H1 (cell line): Measurements from ENCODE around the gene GABBR1. TPM values are rescaled to one million over a fixed set of nuclear protein-coding genes. Genes with fewer than 3 reads are reported as not detected.
A peak's percentile ranks its signal among the peaks of the same experiment; 100 is the strongest.

ENCODE experiments used
- CTCF ChIA-PET: fragments of 300-600 bp; sonication (Branson Sonifier 250); formaldehyde crosslinking; loops from one replicate; lab custom pipeline; 2021; ENCODE audit not compliant: partially characterized antibody; lab: Charles Lee
- POLR2A ChIA-PET: fragments of 300-600 bp; sonication (Branson Sonifier 250); formaldehyde crosslinking; loops from one replicate; lab custom pipeline; 2021; ENCODE audit warnings: inconsistent platforms; ENCODE audit not compliant: partially characterized antibody; lab: Charles Lee
- DNase-seq, 2 experiments: peaks; one replicate each; pipeline versions ENCODE4 v3.0.0 to v3.0.0-alpha.2; 2010 to 2022; ENCODE audit warnings: low spot score in 2 of 2, low read depth in 1 of 2, mixed read lengths in 1 of 2
- FAIRE-seq: peaks from 2 replicates; lab custom pipeline; 2011; peaks lifted over from hg19 to GRCh38; lab: Jason Lieb, UNC
- H2AFZ ChIP-seq: 2 replicates; pipeline ENCODE4 v1.8.1; 2012; ENCODE audit warnings: low read length, inconsistent platforms
- H2AK5ac ChIP-seq: 2 replicates; pipeline ENCODE4 v1.6.1; 2013; ENCODE audit warnings: low read depth, low read length
- H2BK120ac ChIP-seq: replicated peaks from 2 replicates; pipeline ENCODE3; 2013; ENCODE audit warnings: low read depth, low read length, inconsistent platforms
- H2BK12ac ChIP-seq: 2 replicates; pipeline ENCODE4 v1.6.1; 2013; ENCODE audit warnings: low read depth, low read length
- H2BK15ac ChIP-seq: 2 replicates; pipeline ENCODE4 v1.6.1; 2013; ENCODE audit warnings: low read length
- H2BK20ac ChIP-seq: 2 replicates; pipeline ENCODE4 v1.6.1; 2013; ENCODE audit warnings: low read length
- H2BK5ac ChIP-seq: 2 replicates; pipeline ENCODE4 v1.6.1; 2013; ENCODE audit warnings: low read depth, low read length
- H3K14ac ChIP-seq: 2 replicates; pipeline ENCODE4 v1.6.1; 2013; ENCODE audit warnings: inconsistent platforms; ENCODE audit not compliant: insufficient read length
- H3K18ac ChIP-seq: 2 replicates; pipeline ENCODE4 v1.6.1; 2013; ENCODE audit warnings: low read length; ENCODE audit errors: extremely low read depth
- H3K23ac ChIP-seq: 2 replicates; pipeline ENCODE4 v1.6.1; 2013; ENCODE audit warnings: inconsistent platforms; ENCODE audit not compliant: insufficient read length
- H3K23me2 ChIP-seq: 2 replicates; pipeline ENCODE4 v1.6.1; 2013; ENCODE audit warnings: low read depth, low read length
- H3K27ac ChIP-seq: 2 replicates; pipeline ENCODE4 v1.6.1; 2011; ENCODE audit warnings: low read depth, low read length, inconsistent platforms
- H3K27me3 ChIP-seq, 4 experiments: replicated peaks in 1 of 4; 1 replicate in 1 of 4; 2 replicates in 3 of 4; pipeline versions ENCODE4 v1.6.1 to v1.8.1; 2011 to 2013; ENCODE audit warnings: low read length in 3 of 4, mild to moderate bottlenecking in 3 of 4, inconsistent platforms in 2 of 4, mixed read lengths in 2 of 4, moderate library complexity in 1 of 4; ENCODE audit not compliant: control insufficient read depth in 3 of 4, insufficient read depth in 3 of 4; ENCODE audit errors: extremely low read depth in 1 of 4
- H3K36me3 ChIP-seq, 4 experiments: 2 replicates each; pipeline versions ENCODE4 v1.6.1 to v1.8.1; 2011 to 2013; ENCODE audit warnings: mild to moderate bottlenecking in 4 of 4, low read length in 3 of 4, moderate library complexity in 2 of 4, control low read depth in 1 of 4, inconsistent platforms in 1 of 4; ENCODE audit not compliant: insufficient read depth in 4 of 4, control insufficient read depth in 2 of 4
- H3K4ac ChIP-seq: replicated peaks from 2 replicates; pipeline ENCODE3; 2013; ENCODE audit warnings: low read length, low read depth, mixed read lengths, inconsistent platforms; ENCODE audit not compliant: insufficient read length
- H3K4me1 ChIP-seq, 4 experiments: replicated peaks in 1 of 4; 1 replicate in 1 of 4; 2 replicates in 3 of 4; pipeline versions ENCODE4 v1.6.1 to v1.8.1; 2011 to 2013; ENCODE audit warnings: low read length in 3 of 4, inconsistent platforms in 2 of 4, mixed read lengths in 1 of 4; ENCODE audit not compliant: insufficient read depth in 4 of 4, control insufficient read depth in 3 of 4
- H3K4me2 ChIP-seq, 2 experiments: 2 replicates each; pipeline versions ENCODE4 v1.6.1 to v1.8.1; 2011 to 2013; ENCODE audit warnings: low read depth in 2 of 2, low read length in 2 of 2, control low read depth in 1 of 2, inconsistent platforms in 1 of 2, mild to moderate bottlenecking in 1 of 2; ENCODE audit not compliant: insufficient read depth in 1 of 2
- H3K4me3 ChIP-seq, 4 experiments: fragments of 200-600, 300-600 bp in 1 of 4; sonication (generic), shearing (Covaris generic), sonication (Bioruptor Twin) in 1 of 4; 2 replicates each; pipeline versions ENCODE4 v1.5.1 to v1.8.1; 2011 to 2016; ENCODE audit warnings: low read length in 4 of 4, low read depth in 3 of 4, control low read depth in 2 of 4, inconsistent platforms in 2 of 4, mild to moderate bottlenecking in 2 of 4, mixed read lengths in 1 of 4, moderate library complexity in 1 of 4; ENCODE audit not compliant: insufficient read depth in 2 of 4; ENCODE audit errors: extremely low read depth in 1 of 4
- H3K56ac ChIP-seq: replicated peaks from 2 replicates; pipeline ENCODE3; 2013; ENCODE audit warnings: low read depth, mild to moderate bottlenecking, mixed read lengths, low read length, inconsistent platforms; ENCODE audit not compliant: insufficient read length
- H3K79me1 ChIP-seq: 2 replicates; pipeline ENCODE4 v1.6.1; 2013; ENCODE audit warnings: low read depth, low read length, control low read depth
- H3K79me2 ChIP-seq, 2 experiments: 2 replicates each; pipeline versions ENCODE4 v1.6.1 to v1.8.1; 2012 to 2013; ENCODE audit warnings: low read length in 2 of 2, mild to moderate bottlenecking in 2 of 2, inconsistent platforms in 1 of 2; ENCODE audit not compliant: insufficient read depth in 2 of 2, control insufficient read depth in 1 of 2
- H3K9ac ChIP-seq, 4 experiments: replicated peaks in 1 of 4; 1 replicate in 1 of 4; 2 replicates in 3 of 4; pipeline versions ENCODE4 v1.6.1 to v1.8.1; 2011 to 2013; ENCODE audit warnings: low read depth in 3 of 4, low read length in 3 of 4, control low read depth in 2 of 4, mild to moderate bottlenecking in 2 of 4, moderate library complexity in 2 of 4, inconsistent platforms in 1 of 4; ENCODE audit errors: extremely low read depth in 1 of 4
- H3K9me3 ChIP-seq, 2 experiments: 2 replicates each; pipeline versions ENCODE4 v1.6.1 to v1.8.1; 2012 to 2013; ENCODE audit warnings: mild to moderate bottlenecking in 2 of 2, moderate library complexity in 2 of 2, control low read depth in 1 of 2, inconsistent platforms in 1 of 2, low read depth in 1 of 2, low read length in 1 of 2, mixed read lengths in 1 of 2; ENCODE audit not compliant: insufficient read depth in 2 of 2
- H4K20me1 ChIP-seq, 2 experiments: replicated peaks in 1 of 2; 2 replicates each; pipeline versions ENCODE3 to v1.8.1; 2011 to 2013; ENCODE audit warnings: inconsistent platforms in 2 of 2, low read length in 2 of 2, mild to moderate bottlenecking in 1 of 2; ENCODE audit not compliant: insufficient read depth in 2 of 2, control insufficient read depth in 1 of 2
- H4K5ac ChIP-seq: 2 replicates; pipeline ENCODE4 v1.6.1; 2013; ENCODE audit warnings: low read length, low read depth, mixed read lengths, inconsistent platforms; ENCODE audit not compliant: insufficient read length
- H4K8ac ChIP-seq: 2 replicates; pipeline ENCODE4 v1.8.0; 2013; ENCODE audit warnings: mild to moderate bottlenecking, moderate library complexity, low read length, inconsistent platforms; ENCODE audit not compliant: insufficient read depth; ENCODE audit errors: extremely low read depth
- H4K91ac ChIP-seq: replicated peaks from 2 replicates; pipeline ENCODE3; 2013; ENCODE audit warnings: low read length, mixed read lengths, inconsistent platforms; ENCODE audit not compliant: insufficient read length
- SIN3A ChIP-seq, 2 experiments: IDR thresholded peaks in 1 of 2; conservative IDR thresholded peaks in 1 of 2; 2 replicates each; pipeline ENCODE4 v1.6.1; 2011 to 2012; ENCODE audit warnings: low read length in 2 of 2, improper control_type of control experiment in 1 of 2, low read depth in 1 of 2, mild to moderate bottlenecking in 1 of 2
- SRF ChIP-seq: IDR thresholded peaks from 2 replicates; pipeline ENCODE4 v1.6.1; 2011; ENCODE audit warnings: mild to moderate bottlenecking, low read depth, low read length, moderate library complexity
- TEAD4 ChIP-seq: IDR thresholded peaks from 2 replicates; pipeline ENCODE4 v1.6.1; 2012; ENCODE audit warnings: low read depth, low read length, inconsistent platforms, mixed read lengths
- WGBS, 2 experiments: shearing (Covaris generic) in 1 of 2; methylation state at CpG; one replicate each; pipeline versions ENCODE4 v1.1.6 to v1.1.7; 2013 to 2015; ENCODE audit warnings: low lambda C conversion rate in 2 of 2, mixed read lengths in 2 of 2, inconsistent platforms in 1 of 2, low coverage in 1 of 2, missing lambda C conversion rate in 1 of 2; ENCODE audit not compliant: insufficient replicate concordance in 2 of 2, insufficient coverage in 1 of 2, insufficient read length in 1 of 2; ENCODE audit errors: extremely low coverage in 1 of 2, missing lambda C conversion rate in 1 of 2; 5-methylcytosine and 5-hydroxymethylcytosine counted together
- polyA plus RNA-seq, 7 experiments: library from polyadenylated mRNA; depleted of rRNA in 3 of 7; stranded (reverse) in 5 of 7; unstranded in 2 of 7; fragments of >200 nt in 5 of 7; fragments of 200-250 nt in 2 of 7; gene quantifications; 1 replicate in 5 of 7; 2 replicates in 1 of 7; 4 replicates in 1 of 7; pipeline versions ENCODE4 v1.2.1 to v1.2.3, GENCODE V29; 2011 to 2013; ENCODE audit warnings: missing spikeins in 2 of 7, mixed read lengths in 2 of 7
- total RNA-seq: library from RNA; stranded (reverse); fragmentation: NEBNext Ultra II Directional; extraction: Animal tissue kit (Norgen Biotek cat#: 25700); gene quantifications from 2 replicates; pipeline ENCODE4 v1.2.1, GENCODE V29; 2021

GABBR1 gene
- total and polyA plus RNA-seq, 2 of the 8 experiments (the other 6 are each of a cell fraction or from before 2014, with no cell fraction given) = 75.9 to 78.3 TPM

- H2AK5ac ChIP-seq = 0 out of 2 replicates have a peak overlapping the region, but pooled peaks have one; percentile 11
- 83% methylated on average over 2 of the region's 2 CpGs; no CpG with 5 or more reads in 1 of the 2 experiments for WGBS, 2 experiments
- no peak overlapping the region for H4K5ac ChIP-seq
- H3K18ac ChIP-seq = 0 out of 2 replicates have a peak overlapping the region, but pooled peaks have one; percentile 55
- H3K36me3 ChIP-seq = no peaks in the 10 kb centered on the region
- H3K4me3 ChIP-seq = no peak overlapping the region
- POLR2A ChIA-PET = interaction anchor here (0.9 to 3.8 kb wide), 4 partner anchors 11 to 27 kb away, joined by 3 to 20 read pairs (median 10); no protein-coding TSS in a partner anchor
- H3K79me1 ChIP-seq = no peaks in the 10 kb centered on the region
- H3K14ac ChIP-seq = no peak overlapping the region
- no peak overlapping the region for H2AFZ ChIP-seq
- TF ChIP-seq TEAD4 (peak; percentile 31; the same call in 1 of the 2 replicates), SRF (peak; percentile 90), SIN3A (conservative IDR thresholded peaks at IDR 0.05 in 1 of 2, IDR thresholded peaks at IDR 0.05 in 1 of 2; ENCODE audit: low read depth in 1 of 2, low read length in 2 of 2) (no peak)
- no peak overlapping the region for H3K56ac ChIP-seq
- no peaks in the 10 kb centered on the region; the same call in 1 of the 2 replicates for H3K23me2 ChIP-seq
- H3K79me2 ChIP-seq = no peaks in the 10 kb centered on the region
- peak overlapping the region; percentile 13 for H2BK12ac ChIP-seq
- no peak overlapping the region for H4K8ac ChIP-seq
- no peaks in the 10 kb centered on the region for H4K20me1 ChIP-seq
- H3K27ac ChIP-seq = 0 out of 2 replicates have a peak overlapping the region, but pooled peaks have one; percentile 19
- no peaks in the 10 kb centered on the region for H3K27me3 ChIP-seq
- no peaks in the 10 kb centered on the region; a peak in 1 of 4 replicates for H3K9me3 ChIP-seq
- FAIRE-seq (peak; percentile 7), DNase-seq (no peak)
- no peak overlapping the region for H2BK120ac ChIP-seq
- H3K4me2 ChIP-seq = no peak overlapping the region
- H2BK15ac ChIP-seq = no peak overlapping the region
- H3K4ac ChIP-seq = no peak overlapping the region
- peaks cover 0 to 3% (median 0%) of the 10 kb centered on the region in 4 experiments; a peak in 1 of 7 replicates for H3K4me1 ChIP-seq
- H2BK5ac ChIP-seq = 0 out of 2 replicates have a peak overlapping the region, but pooled peaks have one; percentile 26
- CTCF ChIA-PET = interaction anchor here (0.6 to 12.7 kb wide), 7 partner anchors 8 to 97 kb away, joined by 3 to 502 read pairs (median 8); partner anchors contain the start of gene MOG
- H4K91ac ChIP-seq = peak overlapping the region; percentile 25
- no peak overlapping the region for H3K9ac ChIP-seq
- H3K23ac ChIP-seq = no peak overlapping the region
- H2BK20ac ChIP-seq = peak overlapping the region; percentile 6; the same call in 1 of the 2 replicates
Measured at GRCh38 chr6:29676981-29677601, 44.1 kb upstream of the GABBR1 start.
